ENCODE data around the gene SHKBP1. TPM values are rescaled to one million over a fixed set of nuclear protein-coding genes. Genes with fewer than 3 reads are reported as not detected.

SHKBP1 gene
- total RNA-seq, 1 experiment from 2014 or later, result 43.0 TPM

DNA sequence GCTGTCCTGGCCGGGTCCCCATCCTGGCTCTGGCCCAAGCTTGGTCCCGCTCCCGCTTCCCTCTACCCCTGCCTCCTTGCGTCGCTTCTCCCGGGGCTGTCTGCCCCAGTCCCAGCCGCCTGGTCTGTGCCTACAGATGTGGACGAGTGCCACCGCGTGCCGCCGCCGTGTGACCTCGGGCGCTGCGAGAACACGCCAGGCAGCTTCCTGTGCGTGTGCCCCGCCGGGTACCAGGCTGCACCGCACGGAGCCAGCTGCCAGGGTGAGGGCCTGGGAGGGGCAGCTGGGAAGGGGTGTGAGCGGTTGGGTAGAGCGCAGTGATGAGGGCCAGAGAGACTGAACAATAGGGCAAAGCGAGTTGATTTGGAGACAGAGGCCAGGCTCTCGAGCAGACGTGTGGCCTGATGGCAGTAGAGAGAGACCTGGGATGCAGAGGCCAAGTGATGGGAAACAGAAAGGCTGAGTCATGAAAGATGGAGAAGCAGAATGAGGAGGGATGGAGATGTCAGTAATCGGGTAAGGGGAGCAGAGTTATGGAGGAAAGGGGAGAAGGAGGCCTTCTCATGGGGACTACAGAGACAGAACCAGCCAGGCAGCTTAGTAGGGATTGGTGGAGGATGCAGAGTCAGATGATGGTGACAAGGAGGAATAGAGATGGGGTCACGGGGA lies 33.9 kb downstream of the SHKBP1 start:
- no peaks in the 10 kb centered on the region for H3K36me3 ChIP-seq (ENCODE audit: low read depth, low read length)
- H3K4me2 ChIP-seq (ENCODE audit: low read length), result peak overlapping the region; percentile 39; the same call in 1 of the 2 replicates
- H3K27ac ChIP-seq (ENCODE audit: low read length), result peak overlapping the region; percentile 45
- H3K4me1 ChIP-seq (ENCODE audit: insufficient read depth, low read length), result peaks cover 24% of the 10 kb centered on the region
- no peaks in the 10 kb centered on the region for H3K9me2 ChIP-seq (replicated peaks; ENCODE audit: low read length)
- intact Hi-C loops (cut with micrococcal nuclease), result no loop called here
- BruUV-seq (replicated peaks), result no TSS peak
- TF ChIP-seq, protein P1, sequence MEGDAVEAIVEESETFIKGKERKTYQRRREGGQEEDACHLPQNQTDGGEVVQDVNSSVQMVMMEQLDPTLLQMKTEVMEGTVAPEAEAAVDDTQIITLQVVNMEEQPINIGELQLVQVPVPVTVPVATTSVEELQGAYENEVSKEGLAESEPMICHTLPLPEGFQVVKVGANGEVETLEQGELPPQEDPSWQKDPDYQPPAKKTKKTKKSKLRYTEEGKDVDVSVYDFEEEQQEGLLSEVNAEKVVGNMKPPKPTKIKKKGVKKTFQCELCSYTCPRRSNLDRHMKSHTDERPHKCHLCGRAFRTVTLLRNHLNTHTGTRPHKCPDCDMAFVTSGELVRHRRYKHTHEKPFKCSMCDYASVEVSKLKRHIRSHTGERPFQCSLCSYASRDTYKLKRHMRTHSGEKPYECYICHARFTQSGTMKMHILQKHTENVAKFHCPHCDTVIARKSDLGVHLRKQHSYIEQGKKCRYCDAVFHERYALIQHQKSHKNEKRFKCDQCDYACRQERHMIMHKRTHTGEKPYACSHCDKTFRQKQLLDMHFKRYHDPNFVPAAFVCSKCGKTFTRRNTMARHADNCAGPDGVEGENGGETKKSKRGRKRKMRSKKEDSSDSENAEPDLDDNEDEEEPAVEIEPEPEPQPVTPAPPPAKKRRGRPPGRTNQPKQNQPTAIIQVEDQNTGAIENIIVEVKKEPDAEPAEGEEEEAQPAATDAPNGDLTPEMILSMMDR (conservative IDR thresholded peaks at IDR 0.05; ENCODE audit: low read depth, low read length), result no peak
- TF ChIP-seq EZH2 (IDR thresholded peaks at IDR 0.05; ENCODE audit: low read length, unreplicated experiment), result no peak
- TF ChIP-seq EZH2phosphoT487 (IDR thresholded peaks at IDR 0.05; ENCODE audit: borderline replicate concordance, low read length), result no peak
- no peak overlapping the region for H3K9ac ChIP-seq (ENCODE audit: low read length)
- no peak for ATAC-seq
- H3F3A ChIP-seq (ENCODE audit: low read length, unreplicated experiment), result no peaks in the 10 kb centered on the region
- H2AFZ ChIP-seq (ENCODE audit: low read length), result peak overlapping the region; percentile 30; the same call in 1 of the 2 replicates
- H3K79me2 ChIP-seq (ENCODE audit: low read length), result no peaks in the 10 kb centered on the region
- POLR2A ChIA-PET (ENCODE audit: unreplicated experiment), result no interaction called here
- H3K27me3 ChIP-seq (ENCODE audit: low read length), result no peaks in the 10 kb centered on the region
- no peak overlapping the region for H3K4me3 ChIP-seq (ENCODE audit: low read length)
- no peak for DNase-seq
- H3K9me3 ChIP-seq (ENCODE audit: low read length), result no peaks in the 10 kb centered on the region
- CTCF ChIA-PET, result no interaction called here
- no peaks in the 10 kb centered on the region for H4K20me1 ChIP-seq (ENCODE audit: low read length)

DNA sequence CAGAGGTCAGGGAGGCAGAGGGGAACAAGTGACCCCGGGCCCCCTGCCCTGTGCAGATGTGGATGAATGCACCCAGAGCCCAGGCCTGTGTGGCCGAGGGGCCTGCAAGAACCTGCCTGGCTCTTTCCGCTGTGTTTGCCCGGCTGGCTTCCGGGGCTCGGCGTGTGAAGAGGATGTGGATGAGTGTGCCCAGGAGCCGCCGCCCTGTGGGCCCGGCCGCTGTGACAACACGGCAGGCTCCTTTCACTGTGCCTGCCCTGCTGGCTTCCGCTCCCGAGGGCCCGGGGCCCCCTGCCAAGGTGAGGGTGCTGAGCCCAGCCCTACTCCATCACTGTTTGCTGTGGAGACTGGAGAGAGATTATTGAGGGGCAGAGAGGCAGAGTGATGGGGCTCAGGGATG lies 34.4 kb downstream of the SHKBP1 start:
- ATAC-seq, result peak; percentile 85
- DNase-seq, result peak; percentile 54
- TF ChIP-seq, protein P1 (conservative IDR thresholded peaks at IDR 0.05; ENCODE audit: low read depth, low read length), result no peak
- no peak for TF ChIP-seq EZH2 (IDR thresholded peaks at IDR 0.05; ENCODE audit: low read length, unreplicated experiment)
- no peak for TF ChIP-seq EZH2phosphoT487 (IDR thresholded peaks at IDR 0.05; ENCODE audit: borderline replicate concordance, low read length)
- Histone ChIP-seq H3K4me1 (ENCODE audit: insufficient read depth, low read length) (peaks cover 18% of the 10 kb centered on the region), H3F3A (ENCODE audit: low read length, unreplicated experiment) (no peaks in the 10 kb centered on the region), H2AFZ (ENCODE audit: low read length) (peak overlapping the region; percentile 30; the same call in 1 of the 2 replicates), H3K4me3 (ENCODE audit: low read length) (no peak overlapping the region), H3K27me3 (ENCODE audit: low read length) (no peaks in the 10 kb centered on the region), H3K36me3 (ENCODE audit: low read depth, low read length) (no peaks in the 10 kb centered on the region), H3K9ac (ENCODE audit: low read length) (no peak overlapping the region), H3K27ac (ENCODE audit: low read length) (peak overlapping the region; percentile 45), H4K20me1 (ENCODE audit: low read length) (no peaks in the 10 kb centered on the region), H3K9me2 (replicated peaks; ENCODE audit: low read length) (no peaks in the 10 kb centered on the region), H3K9me3 (ENCODE audit: low read length) (no peaks in the 10 kb centered on the region), H3K79me2 (ENCODE audit: low read length) (no peaks in the 10 kb centered on the region), H3K4me2 (ENCODE audit: low read length) (peak overlapping the region; percentile 39; the same call in 1 of the 2 replicates)
- POLR2A ChIA-PET (ENCODE audit: unreplicated experiment), result no interaction called here
- intact Hi-C loops (cut with micrococcal nuclease), result no loop called here
- CTCF ChIA-PET, result no interaction called here
- BruUV-seq (replicated peaks), result no TSS peak

DNA sequence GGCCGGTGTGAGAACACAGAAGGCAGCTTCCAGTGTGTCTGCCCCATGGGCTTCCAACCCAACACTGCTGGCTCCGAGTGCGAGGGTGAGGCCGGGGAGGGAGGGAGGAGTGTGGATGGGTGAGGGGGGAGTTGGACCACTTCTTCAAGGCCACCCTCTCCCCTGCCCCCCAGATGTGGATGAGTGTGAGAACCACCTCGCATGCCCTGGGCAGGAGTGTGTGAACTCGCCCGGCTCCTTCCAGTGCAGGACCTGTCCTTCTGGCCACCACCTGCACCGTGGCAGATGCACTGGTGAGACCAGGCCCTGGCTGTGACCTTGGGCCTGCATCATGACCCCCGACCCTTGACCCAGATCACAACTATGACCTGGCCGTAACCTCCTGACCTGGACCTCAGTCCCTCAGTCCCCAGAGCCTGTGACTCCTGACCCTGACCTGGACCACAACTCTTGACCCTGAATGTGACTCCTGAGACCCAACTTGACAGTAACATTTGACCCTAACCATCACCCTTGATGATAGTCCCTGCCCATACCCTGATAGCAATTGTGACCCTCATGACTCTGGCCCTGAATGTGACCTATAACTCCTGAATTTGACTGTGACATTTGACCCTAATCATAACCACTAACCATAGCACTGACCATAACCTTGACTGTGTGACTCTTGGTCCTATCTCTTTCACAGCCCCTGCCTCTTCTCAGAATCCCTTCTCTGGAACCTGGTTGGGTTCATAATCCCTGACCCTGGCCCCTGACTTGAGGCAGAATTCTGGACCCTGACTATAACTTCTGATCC lies 35.4 kb downstream of the SHKBP1 start:
- Histone ChIP-seq H3K9me3 (ENCODE audit: low read length) (no peaks in the 10 kb centered on the region), H2AFZ (ENCODE audit: low read length) (no peak overlapping the region), H3K4me3 (ENCODE audit: low read length) (no peak overlapping the region), H4K20me1 (ENCODE audit: low read length) (no peaks in the 10 kb centered on the region), H3K9ac (ENCODE audit: low read length) (no peak overlapping the region), H3K27ac (ENCODE audit: low read length) (no peak overlapping the region), H3K79me2 (ENCODE audit: low read length) (no peaks in the 10 kb centered on the region), H3K4me1 (ENCODE audit: insufficient read depth, low read length) (peaks cover 18% of the 10 kb centered on the region), H3F3A (ENCODE audit: low read length, unreplicated experiment) (no peaks in the 10 kb centered on the region), H3K27me3 (ENCODE audit: low read length) (no peaks in the 10 kb centered on the region), H3K9me2 (replicated peaks; ENCODE audit: low read length) (no peaks in the 10 kb centered on the region), H3K4me2 (ENCODE audit: low read length) (no peak overlapping the region), H3K36me3 (ENCODE audit: low read depth, low read length) (no peaks in the 10 kb centered on the region)
- no TSS peak for BruUV-seq (replicated peaks)
- DNase-seq (no peak), ATAC-seq (no peak)
- ChIA-PET CTCF (no interaction called here), POLR2A (ENCODE audit: unreplicated experiment) (no interaction called here)
- intact Hi-C loops (cut with micrococcal nuclease), result no loop called here
- TF ChIP-seq EZH2phosphoT487 (IDR thresholded peaks at IDR 0.05; ENCODE audit: borderline replicate concordance, low read length) (no peak), EZH2 (IDR thresholded peaks at IDR 0.05; ENCODE audit: low read length, unreplicated experiment) (no peak)
- TF ChIP-seq, protein P1 (conservative IDR thresholded peaks at IDR 0.05; ENCODE audit: low read depth, low read length), result no peak

Data from PC-3 (cell line).